ENCODE measurements around the gene RAP1GAP2. TPM values are rescaled to one million over a fixed set of nuclear protein-coding genes. Genes with fewer than 3 reads are reported as not detected.

RAP1GAP2 gene
- total and polyA plus RNA-seq, 2 of the 8 experiments (the other 6 are each of a cell fraction or from before 2014, with no cell fraction given), result 24.0 to 63.8 TPM

DNA sequence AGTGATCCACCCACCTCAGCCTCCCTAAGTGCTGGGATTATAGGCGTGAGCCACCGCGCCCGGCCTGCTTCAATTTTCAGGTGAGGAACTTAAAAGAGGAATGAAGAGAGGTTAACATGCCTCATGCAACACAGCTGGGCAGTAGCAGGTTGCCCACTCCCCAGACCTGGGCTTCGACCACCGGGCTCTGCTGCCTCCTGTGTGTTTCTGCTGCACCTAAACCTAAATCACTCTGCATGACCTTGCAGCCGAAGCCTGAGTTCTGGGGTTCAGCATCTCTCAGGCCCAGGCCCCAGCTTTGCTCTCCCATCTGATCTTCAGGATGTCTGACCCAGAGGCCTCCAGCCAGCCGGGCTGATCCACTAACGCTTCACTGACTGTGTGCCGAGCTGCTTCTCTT lies 154.6 kb downstream of the RAP1GAP2 start:
- WGBS, 2 experiments (ENCODE audit: extremely low coverage in 1 of 2, insufficient coverage in 1 of 2, insufficient read length in 1 of 2, insufficient replicate concordance in 2 of 2, low coverage in 1 of 2, low lambda C conversion rate in 2 of 2, missing lambda C conversion rate in 1 of 2), result 98% methylated on average over 8 of the region's 10 CpGs; no CpG with 5 or more reads in 1 of the 2 experiments
- Histone ChIP-seq H3K23me2 (ENCODE audit: low read depth, low read length) (no peaks in the 10 kb centered on the region), H3K18ac (ENCODE audit: extremely low read depth, low read length) (no peak overlapping the region), H3K4ac (replicated peaks; ENCODE audit: insufficient read length, low read depth, low read length) (no peak overlapping the region), H2BK120ac (replicated peaks; ENCODE audit: low read depth, low read length) (no peak overlapping the region), H3K56ac (replicated peaks; ENCODE audit: insufficient read length, low read depth, low read length) (no peak overlapping the region), H4K91ac (replicated peaks; ENCODE audit: insufficient read length, low read length) (no peak overlapping the region), H2AFZ (ENCODE audit: low read length) (no peak overlapping the region), H3K14ac (ENCODE audit: insufficient read length) (no peak overlapping the region), H3K79me2 (ENCODE audit: control insufficient read depth in 1 of 2, insufficient read depth in 2 of 2, low read length in 2 of 2) (peaks cover 0 to 20% of the 10 kb centered on the region in 2 experiments; a peak in 3 of 4 replicates), H2BK15ac (ENCODE audit: low read length) (no peak overlapping the region), H3K36me3 (ENCODE audit: control insufficient read depth in 2 of 4, insufficient read depth in 4 of 4, low read length in 3 of 4) (no peaks in the 10 kb centered on the region), H3K23ac (ENCODE audit: insufficient read length) (no peak overlapping the region), H3K27ac (ENCODE audit: low read depth, low read length) (no peak overlapping the region), H3K27me3 (replicated peaks in 1 of 4; ENCODE audit: control insufficient read depth in 3 of 4, extremely low read depth in 1 of 4, insufficient read depth in 3 of 4, low read length in 3 of 4) (no peaks in the 10 kb centered on the region), H3K4me3 (ENCODE audit: extremely low read depth in 1 of 4, insufficient read depth in 2 of 4, low read depth in 3 of 4, low read length in 4 of 4) (no peak overlapping the region), H2BK20ac (ENCODE audit: low read length) (no peak overlapping the region), H3K9me3 (ENCODE audit: insufficient read depth in 2 of 2, low read depth in 1 of 2, low read length in 1 of 2) (no peaks in the 10 kb centered on the region), H3K9ac (replicated peaks in 1 of 4; ENCODE audit: extremely low read depth in 1 of 4, low read depth in 3 of 4, low read length in 3 of 4) (no peak overlapping the region), H2BK5ac (ENCODE audit: low read depth, low read length) (no peak overlapping the region), H3K4me2 (ENCODE audit: insufficient read depth in 1 of 2, low read depth in 2 of 2, low read length in 2 of 2) (no peak overlapping the region), H4K5ac (ENCODE audit: insufficient read length, low read depth, low read length) (no peak overlapping the region), H2AK5ac (ENCODE audit: low read depth, low read length) (no peak overlapping the region), H4K8ac (ENCODE audit: extremely low read depth, insufficient read depth, low read length) (no peak overlapping the region), H4K20me1 (replicated peaks in 1 of 2; ENCODE audit: control insufficient read depth in 1 of 2, insufficient read depth in 2 of 2, low read length in 2 of 2) (peaks cover 8 to 16% of the 10 kb centered on the region in 2 experiments), H2BK12ac (ENCODE audit: low read depth, low read length) (no peak overlapping the region), H3K79me1 (ENCODE audit: low read depth, low read length) (peaks cover 11% of the 10 kb centered on the region), H3K4me1 (replicated peaks in 1 of 4; ENCODE audit: control insufficient read depth in 3 of 4, insufficient read depth in 4 of 4, low read length in 3 of 4) (peaks cover 0 to 4% (median 1%) of the 10 kb centered on the region in 4 experiments; a peak in 2 of 7 replicates)
- CTCF ChIA-PET (ENCODE audit: partially characterized antibody), result interaction anchor here (0.9 to 1.5 kb wide), 4 partner anchors 24 to 102 kb away, joined by 3 to 4 read pairs (median 3); no protein-coding TSS in a partner anchor
- no peak for DNase-seq (ENCODE audit: low read depth in 1 of 2, low spot score in 2 of 2)
- TF ChIP-seq, protein P1, sequence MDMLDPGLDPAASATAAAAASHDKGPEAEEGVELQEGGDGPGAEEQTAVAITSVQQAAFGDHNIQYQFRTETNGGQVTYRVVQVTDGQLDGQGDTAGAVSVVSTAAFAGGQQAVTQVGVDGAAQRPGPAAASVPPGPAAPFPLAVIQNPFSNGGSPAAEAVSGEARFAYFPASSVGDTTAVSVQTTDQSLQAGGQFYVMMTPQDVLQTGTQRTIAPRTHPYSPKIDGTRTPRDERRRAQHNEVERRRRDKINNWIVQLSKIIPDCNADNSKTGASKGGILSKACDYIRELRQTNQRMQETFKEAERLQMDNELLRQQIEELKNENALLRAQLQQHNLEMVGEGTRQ (IDR thresholded peaks at IDR 0.05; ENCODE audit: low read length), result no peak
- TF ChIP-seq SIX5 (IDR thresholded peaks at IDR 0.05; ENCODE audit: low read depth, low read length) (no peak), RFX5 (IDR thresholded peaks at IDR 0.05; ENCODE audit: borderline replicate concordance, low read depth, low read length) (no peak)
- POLR2A ChIA-PET (ENCODE audit: partially characterized antibody), result interaction anchor here (1.2 kb wide), 1 partner anchor 13 kb away, joined by 3 read pairs; no protein-coding TSS in a partner anchor
- no peak for FAIRE-seq
